K562 (cell line): ENCODE data around the gene ATP13A4. TPM values are rescaled to one million over a fixed set of nuclear protein-coding genes. Genes with fewer than 3 reads are reported as not detected.

ENCODE experiments used
- ATAC-seq: fragments of 200-7000 bp; cut with Tn5 transposase; 3 replicates; pipeline ENCODE4 v1.9.1; 2020; ENCODE audit warnings: moderate library complexity
- BruUV-seq: library from RNA; stranded (reverse); fragments of 400-500 nt; replicated peaks from 2 replicates; lab custom pipeline; 2021; lab: Mats Ljungman, UMichigan
- CTCF ChIA-PET: fragments of 300-600 bp; formaldehyde crosslinking; extraction: SDS; loops from one replicate; lab custom pipeline; 2021; ENCODE audit warnings: low intra/inter-chr PET ratio; lab: Yijun Ruan, JAX
- POLR2A ChIA-PET: fragments of 300-600, 350-650 bp; sonication (Branson Sonifier 250); formaldehyde crosslinking; extraction: SDS; loops from one replicate; lab custom pipeline; 2021; ENCODE audit warnings: antibody characterized with exemption, inconsistent platforms; lab: Yijun Ruan, JAX
- DNase-seq, 4 experiments: peaks; one replicate each; pipeline versions ENCODE4 v3.0.0 to v3.0.0-alpha.2; 2011 to 2018; ENCODE audit warnings: low spot score in 3 of 4, mixed read lengths in 3 of 4; ENCODE audit errors: extremely low read depth in 1 of 4
- FAIRE-seq: peaks from 2 replicates; lab custom pipeline; 2011; peaks lifted over from hg19 to GRCh38; lab: Jason Lieb, UNC
- H2AFZ ChIP-seq: 2 replicates; pipeline ENCODE4 v1.6.0; 2011; ENCODE audit warnings: low read depth, low read length, control low read depth, inconsistent platforms
- H3K27ac ChIP-seq: fragments of 200-600 bp; 3 replicates; pipeline ENCODE4 v1.8.0; 2011; ENCODE audit warnings: low read depth, mild to moderate bottlenecking, control low read depth, inconsistent platforms, low read length, moderate library complexity, mixed read lengths; ENCODE audit errors: extremely low read depth
- H3K27me3 ChIP-seq, 2 experiments: fragments of 300-600 bp in 1 of 2; 2 replicates in 1 of 2; 3 replicates in 1 of 2; pipeline versions ENCODE4 v1.6.0 to v1.8.0; 2011; ENCODE audit warnings: inconsistent platforms in 2 of 2, low read length in 2 of 2, mild to moderate bottlenecking in 1 of 2, mixed read lengths in 1 of 2, moderate library complexity in 1 of 2; ENCODE audit not compliant: control insufficient read depth in 2 of 2, insufficient read depth in 2 of 2
- H3K36me3 ChIP-seq: fragments of 300-600 bp; 3 replicates; pipeline ENCODE4 v1.8.0; 2011; ENCODE audit warnings: mild to moderate bottlenecking, low read length, inconsistent platforms; ENCODE audit not compliant: control insufficient read depth, insufficient read depth
- H3K4me1 ChIP-seq, 2 experiments: fragments of 200-600 bp in 1 of 2; replicated peaks in 1 of 2; 2 replicates in 1 of 2; 3 replicates in 1 of 2; pipeline versions ENCODE4 v1.5.1 to v1.8.0; 2011; ENCODE audit warnings: inconsistent platforms in 2 of 2, low read length in 2 of 2, mild to moderate bottlenecking in 1 of 2, mixed read lengths in 1 of 2, moderate library complexity in 1 of 2; ENCODE audit not compliant: control insufficient read depth in 2 of 2, insufficient read depth in 2 of 2
- H3K4me2 ChIP-seq: 2 replicates; pipeline ENCODE4 v1.6.1; 2011; ENCODE audit warnings: low read length, control low read depth, inconsistent platforms, mixed read lengths; ENCODE audit not compliant: insufficient read depth
- H3K4me3 ChIP-seq: fragments of 200-600 bp; sonication (generic), shearing (Covaris generic); 2 replicates; pipeline ENCODE4 v1.5.1; 2016; ENCODE audit warnings: control low read depth, inconsistent platforms
- H3K79me2 ChIP-seq: fragments of 200-600 bp; 3 replicates; pipeline ENCODE4 v1.8.0; 2011; ENCODE audit warnings: low read length, inconsistent platforms; ENCODE audit not compliant: control insufficient read depth, insufficient read depth
- H3K9ac ChIP-seq, 2 experiments: 2 replicates each; pipeline versions ENCODE4 v1.6.0 to v1.6.1; 2011; ENCODE audit warnings: low read depth in 2 of 2, low read length in 2 of 2, control low read depth in 1 of 2, inconsistent platforms in 1 of 2, mild to moderate bottlenecking in 1 of 2, mixed read lengths in 1 of 2; ENCODE audit not compliant: insufficient read depth in 1 of 2
- H3K9me1 ChIP-seq: one replicate; pipeline ENCODE4 v1.6.0; 2011; ENCODE audit warnings: inconsistent platforms, mild to moderate bottlenecking, low read length, moderate library complexity; ENCODE audit not compliant: control insufficient read depth, insufficient read depth
- H3K9me3 ChIP-seq: replicated peaks from 2 replicates; pipeline ENCODE4 v1.5.1; 2011; ENCODE audit warnings: low read depth, low read length, inconsistent platforms; ENCODE audit not compliant: control insufficient read depth, insufficient read depth
- H4K20me1 ChIP-seq: replicated peaks from 2 replicates; pipeline ENCODE4 v1.6.1; 2011; ENCODE audit warnings: low read length, inconsistent platforms, mixed read lengths; ENCODE audit not compliant: control insufficient read depth, insufficient read depth
- BCLAF1 ChIP-seq, 2 experiments: fragments of 450-650 bp in 1 of 2; IDR thresholded peaks; 2 replicates each; pipeline ENCODE4 v1.6.1; 2011 to 2017; ENCODE audit warnings: low read depth in 2 of 2, antibody characterized with exemption in 1 of 2, borderline replicate concordance in 1 of 2, low read length in 1 of 2, mild to moderate bottlenecking in 1 of 2, mixed read lengths in 1 of 2; ENCODE audit not compliant: control insufficient read depth in 1 of 2
- ETV1 ChIP-seq: fragments of 450-650 bp; conservative IDR thresholded peaks from 2 replicates; pipeline ENCODE4 v1.6.1; 2016; ENCODE audit warnings: missing genetic modification characterization, control low read depth, low read depth, missing compliant biosample characterization
- MED1 ChIP-seq: sonication (generic); formaldehyde crosslinking; IDR thresholded peaks from 2 replicates; pipeline ENCODE4 v1.8.1; 2023; ENCODE audit warnings: missing genetic modification reagents, borderline replicate concordance
- MTA2 ChIP-seq: fragments of 450-650 bp; IDR thresholded peaks from 2 replicates; pipeline ENCODE4 v1.6.1; 2016; ENCODE audit warnings: low read depth
- NFXL1 ChIP-seq: fragments of 450-650 bp; formaldehyde crosslinking; IDR thresholded peaks from 2 replicates; pipeline ENCODE4 v1.4.0; 2021; ENCODE audit warnings: mild to moderate bottlenecking
- PHTF2 ChIP-seq: fragments of 250-450 bp; sonication (Bioruptor Pico); IDR thresholded peaks from 2 replicates; pipeline ENCODE4 v1.5.0; 2021; ENCODE audit warnings: mild to moderate bottlenecking
- THAP12 ChIP-seq: fragments of 250-450 bp; sonication (Bioruptor Pico); IDR thresholded peaks from 2 replicates; pipeline ENCODE4 v1.9.0; 2021; ENCODE audit warnings: mild to moderate bottlenecking, inconsistent platforms
- ZNF449 ChIP-seq: fragments of 250-450 bp; sonication (Bioruptor Pico); IDR thresholded peaks from 2 replicates; pipeline ENCODE4 v1.8.0; 2022; ENCODE audit warnings: moderate library complexity, mild to moderate bottlenecking, inconsistent platforms
- ZNF609 ChIP-seq: sonication (generic); formaldehyde crosslinking; IDR thresholded peaks from 2 replicates; pipeline ENCODE4 v1.8.1; 2023; ENCODE audit warnings: missing genetic modification reagents, mild to moderate bottlenecking, borderline replicate concordance
- ZNF76 ChIP-seq: fragments of 250-450 bp; sonication (Bioruptor Pico); IDR thresholded peaks from 2 replicates; pipeline ENCODE4 v1.4.0; 2020; ENCODE audit warnings: mild to moderate bottlenecking, moderate library complexity, borderline replicate concordance
- WGBS: fragments of 100-300 bp; shearing (Covaris generic); methylation state at CpG from one replicate; pipeline ENCODE4 v1.1.6; 2016; ENCODE audit warnings: low coverage, mixed read lengths; ENCODE audit not compliant: insufficient coverage; ENCODE audit errors: missing lambda C conversion rate; 5-methylcytosine and 5-hydroxymethylcytosine counted together
- in situ Hi-C: fragments of 300-500 bp; cut with MboI; formaldehyde crosslinking; loops from 4 replicates; pipeline ENCODE4 v1.15.0; 2018; ENCODE audit warnings: inconsistent platforms, mixed read lengths
- intact Hi-C: fragments of 100-400 bp; cut with micrococcal nuclease; formaldehyde crosslinking; loops from 2 replicates; pipeline ENCODE4 v1.14.2; 2022
- polyA plus RNA-seq, 8 experiments: library from polyadenylated mRNA; depleted of rRNA in 4 of 8; stranded (reverse) in 5 of 8; unstranded in 3 of 8; fragments of >200 nt; fragmentation: Nextera tagmentation in 2 of 8; fragmentation: Illumina TruSeq in 1 of 8; extraction: Ambion mirVana in 2 of 8; extraction: Trizol in 1 of 8; gene quantifications; 2 replicates each; pipeline versions ENCODE4 v1.2.1 to v1.2.3, GENCODE V29; 2011 to 2014; ENCODE audit warnings: inconsistent platforms in 1 of 8, missing spikeins in 1 of 8
- total RNA-seq, 7 experiments: library from RNA; depleted of rRNA in 6 of 7; stranded (reverse); fragments of >200 nt in 6 of 7; fragmentation: Illumina TruSeq in 2 of 7; extraction: Trizol in 2 of 7; gene quantifications; 2 replicates each; pipeline versions ENCODE4 v1.2.1 to v1.2.3, GENCODE V29; 2011 to 2021; ENCODE audit warnings: low replicate concordance in 1 of 7

The ATP13A4 gene
- total and polyA plus RNA-seq, 9 of the 15 experiments (the other 6 are each of a cell fraction or from before 2014, with no cell fraction given), result 0.03 to 0.14 (median 0.07) TPM; not detected in 6

GRCh38 chr3:193544289-193544688 is 10.4 kb downstream of the ATP13A4 start:
- FAIRE-seq, result no peak

More at GRCh38 chr3:193544289-193544688, 10.4 kb downstream of the ATP13A4 start:
- no peak overlapping the region for H3K4me3 ChIP-seq
- no peak overlapping the region for H2AFZ ChIP-seq
- H3K36me3 ChIP-seq, result no peaks in the 10 kb centered on the region
- ATAC-seq (no peak), DNase-seq (no peak)
- no peaks in the 10 kb centered on the region for H3K27me3 ChIP-seq
- CTCF ChIA-PET, result no interaction called here
- H3K79me2 ChIP-seq, result no peaks in the 10 kb centered on the region
- H3K9me1 ChIP-seq, result no peaks in the 10 kb centered on the region
- TF ChIP-seq BCLAF1 (IDR thresholded peaks at IDR 0.05; ENCODE audit: borderline replicate concordance in 1 of 2, control insufficient read depth in 1 of 2, low read depth in 2 of 2, low read length in 1 of 2) (no peak), NFXL1 (CRISPR knock-in tag) (no peak), ZNF609 (CRISPR knock-in tag) (no peak), MTA2 (no peak), MED1 (CRISPR knock-in tag) (no peak), ETV1 (tag) (no peak), ZNF449 (no peak), ZNF76 (CRISPR knock-in tag) (no peak), PHTF2 (CRISPR knock-in tag) (no peak), THAP12 (CRISPR knock-in tag) (no peak)
- 0% methylated on average over 1 of the region's 1 CpG for WGBS
- no TSS peak for BruUV-seq
- no peak overlapping the region for H3K9ac ChIP-seq
- intact Hi-C loops (no loop called here), in situ Hi-C loops (no loop called here)
- H3K27ac ChIP-seq, result no peak overlapping the region
- no peak overlapping the region for H3K4me2 ChIP-seq
- POLR2A ChIA-PET, result interaction anchor here (0.9 to 1.0 kb wide), 2 partner anchors 12 to 74 kb away, joined by 3 read pairs; no protein-coding TSS in a partner anchor
- no peaks in the 10 kb centered on the region for H3K4me1 ChIP-seq
- H4K20me1 ChIP-seq, result no peaks in the 10 kb centered on the region
- H3K9me3 ChIP-seq, result no peaks in the 10 kb centered on the region
